HG02852 (cell line): ENCODE results near the gene SIK1.
"Not testable (repeated sequence)": the region's sequence is repeated elsewhere in the genome, so short reads cannot be mapped to it uniquely, and the experiment has no call there.

Experiments used
- ATAC-seq: cut with Tn5 transposase; IDR thresholded peaks from one replicate; pipeline ENCODE4 v1.9.1; 2021; ENCODE audit warnings: mild to moderate bottlenecking, moderate library complexity; ENCODE audit not compliant: unreplicated experiment

SIK1 gene

DNA sequence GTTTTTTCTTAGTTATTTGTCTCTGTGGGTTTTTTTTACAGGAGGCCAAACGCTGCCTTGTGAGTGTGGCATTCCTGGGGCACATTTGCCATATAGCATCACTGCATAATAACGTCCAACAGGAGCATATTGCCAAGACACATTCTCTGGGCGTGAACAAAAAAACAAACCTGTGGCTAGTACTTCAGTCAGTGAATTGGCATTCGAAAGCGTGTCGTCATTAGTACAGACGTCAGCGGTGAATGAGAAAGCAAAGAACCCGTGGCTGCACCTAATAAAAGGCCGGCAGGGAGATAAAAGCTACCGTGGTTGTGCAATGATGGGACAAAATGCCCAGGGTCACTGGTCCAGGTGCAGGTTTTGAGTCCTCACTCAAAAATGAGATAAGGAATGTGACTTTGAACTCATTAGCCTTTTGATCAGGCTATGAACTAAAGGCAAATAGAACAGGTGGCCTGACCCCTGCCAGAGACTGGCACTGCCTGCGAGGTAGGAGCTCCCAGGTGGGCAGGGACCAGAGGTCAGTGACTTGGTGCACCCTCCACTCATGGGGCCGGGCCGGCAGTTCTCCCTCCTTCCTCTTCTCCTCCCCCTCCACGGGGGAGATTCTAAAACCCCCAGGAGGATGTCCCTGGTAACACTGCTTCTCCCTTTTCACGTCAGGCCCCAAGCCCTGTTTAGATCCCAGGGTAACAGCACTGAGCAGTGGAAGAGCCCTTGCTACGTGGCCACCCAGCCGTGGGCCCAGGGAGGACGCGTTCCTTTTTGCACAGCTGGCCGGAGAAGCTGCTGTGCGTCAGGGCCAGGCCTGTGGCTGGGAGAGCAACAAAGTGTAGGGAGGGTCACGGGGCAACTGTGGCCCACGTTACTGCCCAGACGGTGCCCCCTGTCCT lies 14.2 kb upstream of the SIK1 start:
- not testable (repeated sequence) for ATAC-seq

DNA sequence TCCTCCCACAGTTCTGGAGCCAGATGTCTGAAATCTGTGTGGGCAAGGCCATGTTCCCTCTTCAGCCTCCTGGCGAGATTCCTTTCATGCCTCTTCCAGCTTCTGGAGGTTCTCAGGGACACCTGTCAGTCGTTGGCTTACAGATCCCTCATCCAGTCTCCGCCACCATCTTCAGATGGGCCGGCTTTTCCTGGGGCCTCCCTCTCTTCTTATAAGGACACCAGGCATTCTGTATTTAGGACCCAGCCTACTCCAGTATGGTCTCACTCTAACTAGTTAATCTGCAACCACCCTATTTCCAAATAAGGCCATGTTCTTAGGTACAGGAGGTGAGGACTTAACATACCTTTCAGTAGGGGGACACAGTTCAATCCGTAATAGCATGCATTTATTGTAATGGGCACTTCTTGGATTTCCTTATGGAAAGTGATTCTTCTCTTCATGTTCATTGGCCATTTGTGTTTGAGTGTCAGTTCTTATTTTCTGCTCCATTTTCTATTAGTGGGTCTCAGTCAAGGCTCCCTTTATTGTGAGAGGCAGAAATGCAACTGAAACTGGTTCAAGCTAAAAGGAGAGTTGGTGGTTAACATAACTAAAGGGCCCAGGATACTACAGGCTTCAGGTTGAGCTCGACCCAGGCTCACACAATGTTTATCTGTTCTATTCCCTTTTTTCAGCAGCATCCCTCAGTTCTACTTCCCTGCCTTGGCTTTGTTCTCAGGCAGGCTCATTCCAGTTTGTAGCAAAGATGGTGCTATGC lies 12.6 kb upstream of the SIK1 start:
- ATAC-seq: not testable (repeated sequence)

DNA sequence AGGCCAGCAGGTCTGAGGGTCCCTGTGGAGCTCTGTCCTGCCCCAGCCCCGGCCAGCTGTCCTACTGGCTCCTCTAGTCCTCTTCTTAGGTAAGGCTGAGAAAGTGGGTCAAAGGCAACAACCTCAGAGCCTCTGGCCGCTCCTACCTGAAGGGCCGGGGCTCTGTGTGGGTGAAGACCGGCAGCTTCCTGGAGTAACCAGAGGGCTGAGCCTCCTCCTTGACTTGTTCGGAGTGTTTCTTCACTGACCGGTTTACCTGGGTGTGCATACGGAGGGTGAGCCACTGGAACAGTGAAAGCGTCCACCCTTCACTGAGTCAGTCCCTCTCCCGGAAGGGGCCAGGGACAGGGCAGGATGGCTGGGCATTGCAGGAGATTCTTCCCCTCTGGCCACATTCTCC lies 9.3 kb upstream of the SIK1 start:
- ATAC-seq: not testable (repeated sequence)

DNA sequence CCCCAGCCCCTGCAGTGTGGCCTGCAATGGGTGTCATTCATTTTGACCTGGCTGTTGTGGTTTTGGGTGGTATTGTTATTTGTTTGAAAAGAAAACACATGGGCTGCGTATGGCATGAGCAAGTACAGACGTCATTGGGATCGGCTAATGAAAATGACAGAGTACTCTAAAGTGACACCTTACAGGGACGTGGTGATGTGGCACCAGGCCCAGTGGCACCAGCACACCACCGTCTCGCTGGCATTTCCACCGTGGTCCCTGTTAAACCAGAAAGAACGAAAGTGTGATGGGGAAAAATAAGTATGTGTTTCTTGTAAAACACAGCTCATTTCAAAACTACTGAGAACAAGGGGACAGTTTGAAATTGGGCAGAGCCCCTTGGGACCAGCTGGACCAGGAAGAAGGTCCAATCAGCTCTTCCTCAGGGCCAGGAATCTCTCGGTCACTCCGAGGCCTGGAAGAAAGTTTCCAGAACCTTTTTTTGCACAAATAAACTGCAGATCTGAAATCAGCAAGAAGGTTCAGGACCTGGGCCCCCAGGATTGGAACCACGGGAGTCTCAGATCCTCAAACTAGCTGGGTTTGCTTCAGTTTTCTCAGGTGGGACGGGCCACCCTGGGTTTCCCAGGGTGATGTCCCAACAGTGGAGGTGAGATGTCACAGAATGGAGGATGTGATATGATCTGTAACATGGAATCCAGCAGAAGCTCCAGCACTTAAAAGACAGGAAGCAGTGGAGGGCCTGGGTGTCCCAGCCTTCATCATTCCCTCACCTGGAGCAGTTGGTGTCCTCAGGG lies 6.6 kb upstream of the SIK1 start:
- not testable (repeated sequence) for ATAC-seq

DNA sequence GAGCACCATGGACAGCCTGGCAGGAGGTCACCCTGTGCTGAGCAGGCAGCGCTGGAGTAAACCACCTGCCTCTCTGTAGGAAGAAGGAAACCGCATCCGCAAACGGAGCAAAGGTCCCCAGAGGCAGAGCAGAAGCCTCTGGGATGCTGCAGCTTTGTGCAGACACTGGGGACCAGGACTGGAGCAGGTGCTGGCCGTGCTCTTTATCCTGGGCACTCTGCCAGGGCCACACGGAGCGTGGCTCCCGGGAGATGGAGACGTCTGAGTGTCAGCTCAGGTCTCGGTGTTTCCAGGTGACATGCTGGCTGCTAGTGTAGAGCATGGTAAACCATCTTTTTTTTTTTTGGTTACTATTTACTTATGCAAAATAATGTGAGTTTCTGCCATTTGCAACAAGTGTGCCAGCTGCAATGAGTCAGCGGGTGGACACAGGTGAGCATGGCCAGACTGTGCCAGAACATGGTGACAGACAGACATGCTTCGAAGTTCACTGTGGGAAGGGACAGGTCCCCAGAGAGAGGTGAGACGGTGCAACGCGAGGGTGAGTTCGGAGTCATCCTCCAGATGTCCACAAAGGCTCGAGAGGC lies 4.0 kb upstream of the SIK1 start:
- not testable (repeated sequence) for ATAC-seq

DNA sequence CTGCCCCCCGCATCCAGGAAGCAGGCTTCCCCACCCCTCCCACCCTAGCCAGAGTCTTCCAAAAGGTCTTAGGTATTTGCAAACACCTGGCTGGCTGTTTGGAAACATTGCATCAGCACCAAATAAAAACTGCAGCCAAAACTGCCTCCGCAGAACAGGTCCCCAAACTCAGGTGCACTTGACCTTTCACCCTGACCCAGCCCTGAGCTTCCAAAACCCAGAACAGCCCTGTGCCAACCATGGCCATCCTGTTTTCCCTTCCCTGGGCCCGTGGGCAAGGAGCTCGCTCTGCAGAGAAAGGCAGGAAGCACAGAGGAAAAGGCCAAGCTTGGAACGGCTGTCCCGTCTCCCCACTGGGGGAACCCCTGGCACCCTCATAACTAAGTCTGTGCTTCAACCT lies 2.0 kb upstream of the SIK1 start:
- not testable (repeated sequence) for ATAC-seq

DNA sequence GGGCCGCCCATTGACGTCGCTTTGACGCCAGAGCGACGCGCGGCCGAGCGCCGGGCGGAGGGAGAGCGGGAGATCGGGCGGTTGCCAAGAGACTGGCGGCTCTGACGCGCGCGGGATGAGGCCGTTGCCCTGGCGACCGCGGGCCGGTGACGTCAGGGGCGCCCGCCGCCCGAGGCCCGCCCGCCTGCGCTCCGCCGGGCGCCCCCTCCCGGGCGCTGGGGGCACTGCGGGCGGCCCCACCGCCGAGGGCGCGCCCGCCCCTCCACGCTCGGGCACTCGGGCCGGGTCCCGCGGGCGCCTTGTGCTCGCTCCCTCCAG lies 270 bp upstream of the SIK1 start:
- ATAC-seq: peak; percentile 81

DNA sequence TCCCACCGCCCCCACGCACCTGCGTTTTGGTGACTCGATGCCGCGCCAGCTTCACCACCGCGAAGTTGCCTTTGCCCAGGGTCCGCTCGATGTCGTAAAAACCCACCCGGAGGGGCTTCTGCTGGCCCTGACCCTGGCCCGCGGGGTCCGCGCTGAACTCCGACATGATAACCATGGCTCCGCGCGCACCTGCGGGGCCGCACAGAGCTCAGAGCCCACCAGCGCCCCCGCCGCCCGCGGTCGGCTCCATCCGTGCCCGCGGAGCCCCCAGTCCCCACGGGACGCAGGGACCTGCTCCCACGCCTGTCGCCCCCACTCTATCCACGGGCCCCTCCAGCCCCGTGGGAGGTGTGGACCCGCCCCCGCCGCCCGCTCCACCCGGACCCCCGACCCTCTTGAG lies 927 bp downstream of the SIK1 start:
- not testable (repeated sequence) for ATAC-seq

DNA sequence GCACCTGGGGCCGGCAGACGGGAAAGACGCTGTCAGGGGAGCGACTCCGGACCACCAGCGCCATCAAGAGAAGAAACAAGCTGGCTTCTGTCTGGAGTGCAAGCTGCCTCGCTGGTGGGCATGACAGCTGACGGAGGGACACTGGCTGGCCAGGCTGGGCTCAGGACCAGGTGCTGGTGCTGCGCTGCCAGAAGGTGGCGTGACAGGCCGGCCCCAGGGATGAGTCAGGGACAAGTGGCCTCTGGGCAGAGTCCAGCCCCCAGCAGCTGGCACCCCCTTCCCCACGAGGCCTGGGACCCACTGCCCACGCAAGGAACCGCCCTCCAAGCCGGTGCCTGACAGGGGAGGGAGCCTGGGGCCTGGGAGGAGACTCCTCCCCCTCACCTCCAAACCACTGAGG lies 7.5 kb downstream of the SIK1 start:
- ATAC-seq: not testable (repeated sequence)

DNA sequence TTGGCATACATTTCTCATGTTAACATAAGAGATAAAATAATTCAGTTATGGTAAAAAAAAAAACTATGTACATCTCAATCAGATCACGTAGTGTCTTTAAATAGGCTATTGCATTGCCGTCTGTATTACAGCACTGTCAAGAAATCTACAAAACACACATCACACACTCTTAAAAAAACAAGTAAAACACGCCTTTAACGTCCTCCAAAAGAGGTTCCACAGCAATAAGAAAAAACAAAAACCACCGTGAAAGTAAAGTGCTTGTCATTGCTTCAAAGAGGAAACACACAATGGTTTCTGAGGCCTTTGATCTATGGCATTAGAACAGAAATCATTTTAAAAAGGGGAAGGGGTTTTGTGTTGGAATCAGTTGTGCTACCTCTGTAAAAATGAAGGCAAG lies 12.4 kb downstream of the SIK1 start:
- ATAC-seq: not testable (repeated sequence)

DNA sequence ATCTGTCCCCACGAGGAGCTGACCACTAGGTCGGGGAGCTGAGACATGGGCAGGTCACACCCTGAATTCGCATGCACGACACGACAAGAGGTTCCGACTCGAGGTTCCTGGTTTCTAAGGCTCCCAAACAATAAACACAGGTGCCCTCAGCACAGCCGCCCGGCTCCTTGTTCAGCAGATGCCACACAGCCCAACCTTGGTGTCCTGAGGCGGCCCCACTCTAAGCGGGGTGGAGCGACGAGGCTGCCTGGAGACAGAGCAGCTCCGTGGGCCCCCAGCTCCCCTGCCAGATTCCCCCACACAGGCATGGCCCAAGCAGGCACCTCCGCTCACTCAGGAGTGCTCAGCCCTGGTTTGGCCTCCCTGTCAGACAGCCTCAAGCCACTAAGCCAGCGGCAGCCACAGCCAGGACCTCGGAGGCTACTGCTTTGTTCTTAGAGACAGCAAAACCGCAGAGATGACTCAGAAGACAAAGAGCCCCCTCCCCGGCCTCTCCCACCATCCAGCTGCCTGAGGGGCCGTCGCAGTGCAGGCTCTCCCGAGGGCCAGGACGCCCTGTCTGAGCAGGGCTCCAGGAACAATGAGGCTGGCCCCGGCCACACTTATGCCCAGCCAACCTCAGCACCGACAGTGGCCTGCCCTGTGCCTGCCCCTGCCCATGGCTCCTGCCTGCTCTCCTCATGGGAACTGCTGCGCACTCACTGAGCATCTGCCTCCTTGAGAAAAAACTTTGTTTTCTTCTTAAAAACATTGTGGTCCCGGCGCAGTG lies 14.7 kb downstream of the SIK1 start:
- not testable (repeated sequence) for ATAC-seq

DNA sequence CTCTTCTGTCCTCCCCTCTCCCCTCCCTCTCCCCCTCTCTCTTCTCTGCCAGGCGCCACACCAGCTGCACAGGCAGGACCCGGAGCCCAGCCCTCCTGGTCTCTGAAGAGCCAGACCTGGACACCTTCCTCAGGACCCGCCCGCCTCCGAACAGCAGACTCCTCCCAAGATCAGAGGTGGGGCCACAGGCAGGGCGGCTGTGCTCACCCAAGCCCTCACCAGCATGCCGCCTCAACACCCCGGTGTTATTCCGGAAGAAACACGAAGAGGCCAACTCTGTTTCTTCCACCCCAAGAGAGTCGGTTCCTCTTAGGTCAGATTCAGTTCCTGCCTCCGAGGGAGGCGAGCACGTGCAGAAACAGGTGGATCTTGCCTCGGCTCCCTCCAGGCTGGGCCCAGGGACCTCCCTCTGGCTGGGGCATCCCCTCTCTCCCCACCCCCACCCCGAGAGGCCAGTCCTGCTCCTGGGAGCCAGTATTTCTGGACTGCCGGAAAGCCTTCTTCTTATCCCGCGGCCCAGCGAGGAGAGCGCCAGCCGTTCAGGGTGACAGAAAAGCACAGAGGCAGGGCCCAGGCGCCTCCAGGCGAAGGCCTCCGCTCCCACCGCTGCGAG lies 16.4 kb downstream of the SIK1 start:
- ATAC-seq: not testable (repeated sequence)

DNA sequence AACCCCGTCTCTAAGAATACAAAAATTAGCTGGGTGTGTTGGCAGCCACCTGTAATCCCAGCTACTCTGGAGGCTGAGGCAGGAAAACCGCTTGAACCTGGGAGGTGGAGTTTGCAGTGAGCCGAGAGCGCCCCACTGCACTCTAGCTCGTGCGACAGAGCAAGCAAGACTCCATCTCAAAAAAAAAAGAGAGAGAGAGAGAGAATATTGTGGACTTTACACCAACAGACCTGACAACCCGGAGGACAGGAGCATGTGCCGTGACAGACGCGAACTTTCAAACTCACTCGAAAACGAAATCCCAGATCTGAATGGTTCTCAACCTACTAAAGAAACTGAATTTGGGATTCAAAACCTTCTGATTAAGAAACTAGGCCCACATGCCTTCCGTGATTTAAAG lies 19.8 kb downstream of the SIK1 start:
- not testable (repeated sequence) for ATAC-seq

DNA sequence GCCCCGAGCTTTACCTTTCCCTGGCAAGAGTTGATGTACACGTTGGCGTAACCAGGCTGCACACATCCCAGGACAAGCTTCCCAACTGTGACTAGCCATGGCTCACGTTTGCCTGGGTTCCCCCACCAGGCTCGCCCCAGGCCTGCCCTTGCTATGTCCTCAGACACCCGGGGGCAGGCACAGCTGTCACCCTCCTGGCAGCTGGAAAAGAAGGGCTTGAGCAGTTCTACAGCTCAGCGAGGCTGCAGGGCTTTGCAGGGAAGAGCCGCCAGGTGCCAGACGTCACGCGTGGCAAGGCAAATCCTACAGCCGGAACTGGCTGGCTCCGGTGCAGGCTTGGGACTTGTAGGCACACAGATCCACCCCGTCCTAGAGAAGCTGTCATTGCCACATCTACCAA lies 22.5 kb downstream of the SIK1 start:
- not testable (repeated sequence) for ATAC-seq

DNA sequence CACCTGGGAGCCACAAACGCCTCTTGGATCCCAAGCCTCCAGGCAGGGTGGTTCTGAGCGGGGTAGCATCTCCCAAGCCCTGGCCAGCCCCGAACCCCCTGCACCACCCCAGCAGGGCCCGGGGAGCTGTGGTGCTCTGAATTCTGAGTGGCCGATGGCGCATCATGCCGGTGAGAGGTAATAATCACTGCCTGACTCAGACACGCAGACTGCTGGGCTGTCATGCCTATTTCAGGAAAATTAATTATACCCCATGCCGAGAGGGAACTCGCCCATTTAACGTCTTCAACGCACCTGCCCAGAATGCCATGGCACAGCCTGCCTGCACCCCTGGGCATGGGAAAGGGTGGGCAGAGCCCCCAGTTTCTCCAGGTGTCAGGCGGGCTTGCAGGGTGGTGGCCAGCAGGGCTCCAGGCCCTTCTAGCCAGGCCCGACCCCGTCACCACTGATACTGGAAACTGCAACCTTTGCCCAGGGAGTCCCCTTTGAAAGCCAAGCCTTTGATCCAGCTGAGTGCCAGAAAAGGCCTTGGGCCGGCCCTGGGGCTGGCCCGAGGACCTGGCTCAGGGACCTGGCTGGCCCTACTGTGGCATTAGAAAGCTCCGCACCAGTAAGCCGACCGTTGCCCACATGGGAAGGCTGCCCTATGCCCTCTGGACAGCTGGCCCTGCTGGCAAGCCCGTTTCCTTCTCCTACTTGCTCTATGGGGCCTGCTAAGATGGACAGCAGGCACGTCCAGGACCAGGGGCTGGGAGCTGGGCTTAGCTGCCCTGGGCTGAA lies 23.1 kb downstream of the SIK1 start:
- not testable (repeated sequence) for ATAC-seq

DNA sequence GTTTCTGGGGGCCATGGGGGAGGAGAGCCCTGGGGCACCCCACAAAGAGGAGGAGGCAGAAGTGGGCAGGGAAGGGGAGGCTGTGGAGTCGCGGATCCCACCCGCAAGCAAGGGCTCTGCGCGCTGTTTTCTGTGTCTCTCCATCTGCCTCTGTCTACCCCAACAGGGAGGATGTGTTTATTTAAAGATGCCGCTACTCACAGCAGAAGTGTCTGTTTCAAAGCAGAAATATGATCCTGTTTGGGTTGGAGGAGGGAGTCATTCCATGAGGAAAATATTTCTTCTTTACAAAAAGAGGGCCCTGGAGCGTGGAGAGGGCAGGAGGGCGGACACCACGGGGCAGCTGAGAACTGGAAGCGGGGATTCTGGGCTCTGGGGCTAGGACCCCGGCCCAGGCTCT lies 25.8 kb downstream of the SIK1 start:
- ATAC-seq: not testable (repeated sequence)

DNA sequence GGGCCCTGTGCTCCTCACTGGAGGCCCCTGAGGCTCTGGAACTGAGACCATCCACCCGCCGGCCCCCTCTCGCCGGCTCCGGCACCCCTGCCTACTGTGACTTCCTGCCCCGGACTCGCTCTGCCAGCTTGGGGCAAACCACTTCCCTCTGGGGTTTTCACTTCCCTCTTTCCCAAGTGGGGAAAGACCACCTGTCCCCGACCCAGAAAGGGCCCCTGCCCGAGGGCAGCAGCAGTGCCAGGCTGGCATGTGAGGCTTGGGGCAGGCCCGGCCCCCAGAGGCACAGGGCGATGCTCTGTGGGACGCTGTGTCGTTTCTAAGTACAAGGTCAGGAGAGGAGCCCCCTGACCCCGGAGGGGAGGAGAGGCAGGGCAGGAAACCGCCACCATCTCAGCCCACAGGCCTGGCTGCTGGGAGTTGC lies 27.3 kb downstream of the SIK1 start:
- ATAC-seq: not testable (repeated sequence)

DNA sequence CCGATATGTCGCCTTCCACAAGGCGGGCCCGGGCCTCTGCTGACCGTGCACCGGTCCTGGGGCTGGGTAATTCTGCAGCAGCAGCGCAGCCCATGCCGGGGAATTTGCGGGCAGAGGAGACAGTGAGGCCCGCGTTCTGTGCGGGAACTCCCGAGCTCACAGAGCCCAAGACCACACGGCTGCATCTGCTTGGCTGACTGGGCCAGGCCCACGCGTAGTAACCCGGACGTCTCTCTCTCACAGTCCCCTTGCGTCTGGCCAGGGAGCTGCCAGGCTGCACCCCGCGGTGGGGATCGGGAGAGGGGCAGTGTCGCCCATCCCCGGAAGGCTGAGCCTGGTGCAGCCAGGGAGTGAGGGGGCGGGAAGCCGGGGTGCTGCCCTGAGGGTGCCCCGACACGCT lies 27.8 kb downstream of the SIK1 start:
- ATAC-seq: not testable (repeated sequence)

DNA sequence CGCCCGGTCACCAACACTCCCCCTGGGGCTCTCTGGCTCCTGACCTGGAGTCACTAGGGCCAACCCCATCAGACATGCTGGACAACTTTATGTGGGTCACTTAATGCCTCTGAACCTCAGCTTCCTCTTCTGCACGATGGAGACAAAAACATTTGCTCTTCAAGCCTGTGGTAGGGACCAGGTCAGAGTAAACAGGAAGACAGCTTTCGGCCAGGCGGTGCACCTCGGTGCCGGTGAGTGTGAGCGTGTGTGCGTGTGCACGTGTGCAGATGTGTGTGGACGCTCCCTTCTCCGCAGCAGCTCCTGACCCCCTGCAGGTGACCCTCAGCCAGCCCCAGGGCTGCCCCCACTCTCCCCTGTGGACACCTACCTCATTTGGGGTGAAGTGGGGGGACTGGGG lies 28.4 kb downstream of the SIK1 start:
- ATAC-seq: not testable (repeated sequence)
